Lower leg skin (tissue), 3 donors: Measurements from ENCODE around the gene SH3RF3.

Source experiments
- CTCF ChIP-seq, 3 donors: fragments of 450-650 bp; IDR thresholded peaks; one replicate each; pipeline ENCODE4 v1.5.1; 2016; ENCODE audit warnings: antibody characterized with exemption in 3 of 3, mild to moderate bottlenecking in 3 of 3, moderate library complexity in 2 of 3
- POLR2A ChIP-seq, 2 donors: fragments of 450-650 bp; IDR thresholded peaks; one replicate each; pipeline ENCODE4 v1.6.1; 2016 to 2017; ENCODE audit warnings: antibody characterized with exemption in 2 of 2, mild to moderate bottlenecking in 1 of 2, moderate library complexity in 1 of 2

- TF ChIP-seq CTCF (IDR thresholded peaks at IDR 0.05), result no peak
- no peak for TF ChIP-seq POLR2A (IDR thresholded peaks at IDR 0.05)
Observed at GRCh38 chr2:109419960-109420370, 291.0 kb downstream of the SH3RF3 start.
